Stomach (tissue), 4 donors: ENCODE data around the gene MASTL.

Experiments used
- EP300 ChIP-seq: sonication (generic); formaldehyde crosslinking; IDR thresholded peaks from one replicate; pipeline ENCODE4 v1.6.1; 2017; ENCODE audit warnings: antibody characterized with exemption
- POLR2A ChIP-seq, 4 donors: fragments of 450-650 bp; IDR thresholded peaks; one replicate each; pipeline ENCODE4 v1.6.1; 2016; ENCODE audit warnings: antibody characterized with exemption in 4 of 4, control low read depth in 2 of 4, mild to moderate bottlenecking in 1 of 4, moderate library complexity in 1 of 4
- POLR2AphosphoS5 ChIP-seq, 3 donors: sonication (generic); formaldehyde crosslinking; IDR thresholded peaks; one replicate each; pipeline ENCODE4 v1.6.1; 2016; ENCODE audit warnings: antibody characterized with exemption in 3 of 3
- TF ChIP-seq, protein P1 (sequence below), 7 experiments: fragments of 450-650 bp in 4 of 7; fragments of 200-600 bp in 3 of 7; sonication (generic) in 3 of 7; IDR thresholded peaks; one replicate each; pipeline ENCODE4 v1.5.1; 2016 to 2019; ENCODE audit warnings: antibody characterized with exemption in 7 of 7, control low read depth in 2 of 7, mild to moderate bottlenecking in 1 of 7

DNA sequence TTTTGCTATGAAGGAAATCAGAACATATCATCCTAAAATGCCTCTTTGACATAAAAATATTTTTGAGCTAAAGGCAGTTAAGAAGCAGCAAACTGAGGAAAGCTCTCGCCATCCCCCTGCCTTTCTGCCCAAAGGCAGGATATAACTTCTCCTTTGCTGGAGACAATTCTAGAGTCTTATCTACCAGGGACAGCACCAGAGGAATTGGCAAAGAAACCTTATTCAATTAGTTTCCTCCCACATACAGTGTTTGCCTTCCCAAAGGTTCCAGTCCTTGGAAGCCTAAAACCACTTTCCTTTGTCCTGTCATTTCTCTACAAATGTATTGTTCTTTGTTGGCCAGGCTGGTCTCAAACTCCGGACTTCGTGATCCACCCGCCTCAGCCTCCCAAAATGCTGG, 33.7 kb downstream of the MASTL start:
- TF ChIP-seq, protein P1, sequence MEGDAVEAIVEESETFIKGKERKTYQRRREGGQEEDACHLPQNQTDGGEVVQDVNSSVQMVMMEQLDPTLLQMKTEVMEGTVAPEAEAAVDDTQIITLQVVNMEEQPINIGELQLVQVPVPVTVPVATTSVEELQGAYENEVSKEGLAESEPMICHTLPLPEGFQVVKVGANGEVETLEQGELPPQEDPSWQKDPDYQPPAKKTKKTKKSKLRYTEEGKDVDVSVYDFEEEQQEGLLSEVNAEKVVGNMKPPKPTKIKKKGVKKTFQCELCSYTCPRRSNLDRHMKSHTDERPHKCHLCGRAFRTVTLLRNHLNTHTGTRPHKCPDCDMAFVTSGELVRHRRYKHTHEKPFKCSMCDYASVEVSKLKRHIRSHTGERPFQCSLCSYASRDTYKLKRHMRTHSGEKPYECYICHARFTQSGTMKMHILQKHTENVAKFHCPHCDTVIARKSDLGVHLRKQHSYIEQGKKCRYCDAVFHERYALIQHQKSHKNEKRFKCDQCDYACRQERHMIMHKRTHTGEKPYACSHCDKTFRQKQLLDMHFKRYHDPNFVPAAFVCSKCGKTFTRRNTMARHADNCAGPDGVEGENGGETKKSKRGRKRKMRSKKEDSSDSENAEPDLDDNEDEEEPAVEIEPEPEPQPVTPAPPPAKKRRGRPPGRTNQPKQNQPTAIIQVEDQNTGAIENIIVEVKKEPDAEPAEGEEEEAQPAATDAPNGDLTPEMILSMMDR (IDR thresholded peaks at IDR 0.05), result no peak
- no peak for TF ChIP-seq POLR2A (IDR thresholded peaks at IDR 0.05)
- no peak for TF ChIP-seq EP300
- no peak for TF ChIP-seq POLR2AphosphoS5 (IDR thresholded peaks at IDR 0.05)
